ENCODE results near the gene LRRC8C.

GRCh38 chr1:89739844-89740216 is 106.9 kb downstream of the LRRC8C start:
- no peak for TF ChIP-seq CTCF (IDR thresholded peaks at IDR 0.05; ENCODE audit: insufficient read depth, low read depth, low read length)
- no peak for TF ChIP-seq EZH2 (IDR thresholded peaks at IDR 0.05; ENCODE audit: insufficient read depth, low read length)

Data from astrocyte (in vitro differentiated cells and primary cell).